Stimulated activated CD8-positive, alpha-beta memory T cell treated with anti-CD3 and anti-CD28 coated beads, Interleukin-7, amount 100 ng/mL, for 48 hours (primary cell): ENCODE measurements around the gene OTX1.

Experiments used
- DNase-seq, 2 donors: peaks; one replicate each; pipeline ENCODE4 v3.0.0-alpha.2; 2020; ENCODE audit warnings: low read depth in 1 of 2; ENCODE audit errors: extremely low read depth in 1 of 2

Gene OTX1

GRCh38 chr2:63046961-63047320 lies 3.7 kb upstream of the OTX1 start:
- no peak for DNase-seq

GRCh38 chr2:63047321-63048279 lies 3.0 kb upstream of the OTX1 start:
- no peak for DNase-seq

GRCh38 chr2:63048367-63049171 lies 2.1 kb upstream of the OTX1 start:
- no peak for DNase-seq

GRCh38 chr2:63049211-63049969 lies 1.2 kb upstream of the OTX1 start:
- no peak for DNase-seq

- no peak for DNase-seq
Observed at GRCh38 chr2:63049970-63050333, 678 bp upstream of the OTX1 start.

GRCh38 chr2:63051042-63051794 lies 588 bp downstream of the OTX1 start:
- no peak for DNase-seq

- DNase-seq: no peak
Observed at GRCh38 chr2:63051795-63052333, 1.2 kb downstream of the OTX1 start.

GRCh38 chr2:63052411-63053080 lies 1.9 kb downstream of the OTX1 start:
- DNase-seq: no peak

- DNase-seq: no peak
Observed at GRCh38 chr2:63053081-63053888, 2.7 kb downstream of the OTX1 start.

GRCh38 chr2:63053889-63054602 lies 3.4 kb downstream of the OTX1 start:
- DNase-seq: no peak

- no peak for DNase-seq
Observed at GRCh38 chr2:63054841-63055225, 4.2 kb downstream of the OTX1 start.

- no peak for DNase-seq
Observed at GRCh38 chr2:63055226-63056106, 4.8 kb downstream of the OTX1 start.

GRCh38 chr2:63056107-63057050 lies 5.7 kb downstream of the OTX1 start:
- DNase-seq: no peak

- no peak for DNase-seq
Observed at GRCh38 chr2:63057249-63058143, 6.9 kb downstream of the OTX1 start.
